Measurements from ENCODE around the gene SPANXN4. TPM values are rescaled to one million over a fixed set of nuclear protein-coding genes. Genes with fewer than 3 reads are reported as not detected.

The SPANXN4 gene
- total and polyA plus RNA-seq, 2 experiments from 2014 or later, result not detected

DNA sequence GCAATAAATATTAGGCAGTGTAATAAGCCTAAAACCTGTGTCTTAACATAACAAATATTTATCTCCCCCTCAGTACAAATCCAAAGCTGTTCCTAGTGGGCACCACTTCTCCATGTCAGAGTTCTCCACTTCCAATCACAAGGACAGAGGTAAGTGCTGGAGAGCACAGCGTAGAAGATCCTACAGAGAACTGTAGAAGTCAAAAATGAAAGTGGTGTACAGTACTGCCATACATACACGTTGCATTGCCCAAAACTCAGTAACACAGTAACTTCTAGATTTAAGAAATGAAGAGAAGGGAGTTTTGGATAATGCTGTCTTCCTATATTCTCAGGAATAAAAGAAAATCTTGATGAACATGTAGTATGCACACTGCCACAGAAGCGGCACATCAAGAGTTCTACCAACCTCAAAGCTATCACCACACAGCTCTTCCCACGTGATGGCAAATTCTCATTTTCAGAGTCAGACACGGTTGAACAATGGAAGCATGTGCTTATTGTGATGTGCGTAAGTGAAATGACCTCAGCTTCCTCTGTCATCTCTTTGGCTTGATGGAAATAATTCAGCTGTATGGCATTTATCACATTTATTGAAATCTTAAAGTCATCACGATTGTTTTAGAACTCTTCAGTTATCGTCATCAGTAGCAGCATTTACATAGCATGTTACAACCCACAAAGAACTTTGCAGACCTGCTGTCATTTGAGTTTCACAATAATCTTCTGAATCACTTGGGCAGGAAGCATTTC, 27.1 kb upstream of the SPANXN4 start:
- Histone ChIP-seq H4K20me1 (replicated peaks; ENCODE audit: insufficient read depth) (no peaks in the 10 kb centered on the region), H3F3A (replicated peaks; ENCODE audit: low read depth) (no peaks in the 10 kb centered on the region), H3K4me2 (no peak overlapping the region), H3K27me3 (ENCODE audit: insufficient read depth) (no peaks in the 10 kb centered on the region), H3K4me1 (ENCODE audit: insufficient read depth) (no peaks in the 10 kb centered on the region), H3K9me2 (ENCODE audit: insufficient read depth) (no peaks in the 10 kb centered on the region), H3K27ac (ENCODE audit: low read depth) (no peak overlapping the region), H3K79me2 (replicated peaks; ENCODE audit: insufficient read depth) (no peaks in the 10 kb centered on the region), H2AFZ (no peak overlapping the region), H3K36me3 (ENCODE audit: insufficient read depth) (no peaks in the 10 kb centered on the region), H3K4me3 (no peak overlapping the region)
- TF ChIP-seq CREB1 (CRISPR knock-in tag; IDR thresholded peaks at IDR 0.05; ENCODE audit: low read depth), result no peak
- TF ChIP-seq ZNF331 (CRISPR knock-in tag; IDR thresholded peaks at IDR 0.05; ENCODE audit: low read depth), result no peak
- no peak for TF ChIP-seq CTCF (conservative IDR thresholded peaks at IDR 0.05; ENCODE audit: low read depth in 2 of 2)
- H3K27me3 Mint-ChIP-seq (ENCODE audit: insufficient read depth, low read depth, poor library complexity), result no peaks in the 10 kb centered on the region
- H3K27ac Mint-ChIP-seq, result no peak overlapping the region
- ATAC-seq (no peak), DNase-seq (ENCODE audit: low spot score) (no peak)
- H3K4me1 Mint-ChIP-seq, result no peaks in the 10 kb centered on the region
- H3K36me3 Mint-ChIP-seq (ENCODE audit: low read depth), result no peaks in the 10 kb centered on the region
- no peaks in the 10 kb centered on the region; the same call in 2 of the 3 replicates for H3K9me3 Mint-ChIP-seq
- H3K4me3 Mint-ChIP-seq, result no peak overlapping the region

GRCh38 chrX:142999199-142999701, 26.5 kb upstream of the SPANXN4 start:
- Mint-ChIP-seq H3K4me3 (no peak overlapping the region), H3K9me3 (no peaks in the 10 kb centered on the region; the same call in 2 of the 3 replicates), H3K27ac (no peak overlapping the region), H3K36me3 (ENCODE audit: low read depth) (no peaks in the 10 kb centered on the region), H3K4me1 (no peaks in the 10 kb centered on the region), H3K27me3 (ENCODE audit: insufficient read depth, low read depth, poor library complexity) (no peaks in the 10 kb centered on the region)
- Histone ChIP-seq H3K79me2 (replicated peaks; ENCODE audit: insufficient read depth) (no peaks in the 10 kb centered on the region), H3K4me2 (no peak overlapping the region), H2AFZ (no peak overlapping the region), H3K4me3 (no peak overlapping the region), H3K27ac (ENCODE audit: low read depth) (no peak overlapping the region), H3K9me2 (ENCODE audit: insufficient read depth) (no peaks in the 10 kb centered on the region), H3K36me3 (ENCODE audit: insufficient read depth) (no peaks in the 10 kb centered on the region), H4K20me1 (replicated peaks; ENCODE audit: insufficient read depth) (no peaks in the 10 kb centered on the region), H3K4me1 (ENCODE audit: insufficient read depth) (no peaks in the 10 kb centered on the region), H3F3A (replicated peaks; ENCODE audit: low read depth) (no peaks in the 10 kb centered on the region), H3K27me3 (ENCODE audit: insufficient read depth) (no peaks in the 10 kb centered on the region)
- TF ChIP-seq, protein P1, sequence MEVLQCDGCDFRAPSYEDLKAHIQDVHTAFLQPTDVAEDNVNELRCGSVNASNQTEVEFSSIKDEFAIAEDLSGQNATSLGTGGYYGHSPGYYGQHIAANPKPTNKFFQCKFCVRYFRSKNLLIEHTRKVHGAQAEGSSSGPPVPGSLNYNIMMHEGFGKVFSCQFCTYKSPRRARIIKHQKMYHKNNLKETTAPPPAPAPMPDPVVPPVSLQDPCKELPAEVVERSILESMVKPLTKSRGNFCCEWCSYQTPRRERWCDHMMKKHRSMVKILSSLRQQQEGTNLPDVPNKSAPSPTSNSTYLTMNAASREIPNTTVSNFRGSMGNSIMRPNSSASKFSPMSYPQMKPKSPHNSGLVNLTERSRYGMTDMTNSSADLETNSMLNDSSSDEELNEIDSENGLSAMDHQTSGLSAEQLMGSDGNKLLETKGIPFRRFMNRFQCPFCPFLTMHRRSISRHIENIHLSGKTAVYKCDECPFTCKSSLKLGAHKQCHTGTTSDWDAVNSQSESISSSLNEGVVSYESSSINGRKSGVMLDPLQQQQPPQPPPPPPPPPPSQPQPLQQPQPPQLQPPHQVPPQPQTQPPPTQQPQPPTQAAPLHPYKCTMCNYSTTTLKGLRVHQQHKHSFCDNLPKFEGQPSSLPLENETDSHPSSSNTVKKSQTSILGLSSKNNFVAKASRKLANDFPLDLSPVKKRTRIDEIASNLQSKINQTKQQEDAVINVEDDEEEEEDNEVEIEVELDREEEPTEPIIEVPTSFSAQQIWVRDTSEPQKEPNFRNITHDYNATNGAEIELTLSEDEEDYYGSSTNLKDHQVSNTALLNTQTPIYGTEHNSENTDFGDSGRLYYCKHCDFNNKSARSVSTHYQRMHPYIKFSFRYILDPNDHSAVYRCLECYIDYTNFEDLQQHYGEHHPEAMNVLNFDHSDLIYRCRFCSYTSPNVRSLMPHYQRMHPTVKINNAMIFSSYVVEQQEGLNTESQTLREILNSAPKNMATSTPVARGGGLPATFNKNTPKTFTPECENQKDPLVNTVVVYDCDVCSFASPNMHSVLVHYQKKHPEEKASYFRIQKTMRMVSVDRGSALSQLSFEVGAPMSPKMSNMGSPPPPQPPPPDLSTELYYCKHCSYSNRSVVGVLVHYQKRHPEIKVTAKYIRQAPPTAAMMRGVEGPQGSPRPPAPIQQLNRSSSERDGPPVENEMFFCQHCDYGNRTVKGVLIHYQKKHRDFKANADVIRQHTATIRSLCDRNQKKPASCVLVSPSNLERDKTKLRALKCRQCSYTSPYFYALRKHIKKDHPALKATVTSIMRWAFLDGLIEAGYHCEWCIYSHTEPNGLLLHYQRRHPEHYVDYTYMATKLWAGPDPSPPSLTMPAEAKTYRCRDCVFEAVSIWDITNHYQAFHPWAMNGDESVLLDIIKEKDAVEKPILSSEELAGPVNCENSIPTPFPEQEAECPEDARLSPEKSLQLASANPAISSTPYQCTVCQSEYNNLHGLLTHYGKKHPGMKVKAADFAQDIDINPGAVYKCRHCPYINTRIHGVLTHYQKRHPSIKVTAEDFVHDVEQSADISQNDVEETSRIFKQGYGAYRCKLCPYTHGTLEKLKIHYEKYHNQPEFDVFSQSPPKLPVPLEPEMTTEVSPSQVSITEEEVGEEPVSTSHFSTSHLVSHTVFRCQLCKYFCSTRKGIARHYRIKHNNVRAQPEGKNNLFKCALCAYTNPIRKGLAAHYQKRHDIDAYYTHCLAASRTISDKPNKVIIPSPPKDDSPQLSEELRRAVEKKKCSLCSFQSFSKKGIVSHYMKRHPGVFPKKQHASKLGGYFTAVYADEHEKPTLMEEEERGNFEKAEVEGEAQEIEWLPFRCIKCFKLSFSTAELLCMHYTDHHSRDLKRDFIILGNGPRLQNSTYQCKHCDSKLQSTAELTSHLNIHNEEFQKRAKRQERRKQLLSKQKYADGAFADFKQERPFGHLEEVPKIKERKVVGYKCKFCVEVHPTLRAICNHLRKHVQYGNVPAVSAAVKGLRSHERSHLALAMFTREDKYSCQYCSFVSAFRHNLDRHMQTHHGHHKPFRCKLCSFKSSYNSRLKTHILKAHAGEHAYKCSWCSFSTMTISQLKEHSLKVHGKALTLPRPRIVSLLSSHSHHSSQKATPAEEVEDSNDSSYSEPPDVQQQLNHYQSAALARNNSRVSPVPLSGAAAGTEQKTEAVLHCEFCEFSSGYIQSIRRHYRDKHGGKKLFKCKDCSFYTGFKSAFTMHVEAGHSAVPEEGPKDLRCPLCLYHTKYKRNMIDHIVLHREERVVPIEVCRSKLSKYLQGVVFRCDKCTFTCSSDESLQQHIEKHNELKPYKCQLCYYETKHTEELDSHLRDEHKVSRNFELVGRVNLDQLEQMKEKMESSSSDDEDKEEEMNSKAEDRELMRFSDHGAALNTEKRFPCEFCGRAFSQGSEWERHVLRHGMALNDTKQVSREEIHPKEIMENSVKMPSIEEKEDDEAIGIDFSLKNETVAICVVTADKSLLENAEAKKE (CRISPR knock-in tag; IDR thresholded peaks at IDR 0.05), result no peak
- no peak for TF ChIP-seq NANOG (IDR thresholded peaks at IDR 0.05; ENCODE audit: borderline replicate concordance)
- TF ChIP-seq CREB1 (CRISPR knock-in tag; IDR thresholded peaks at IDR 0.05; ENCODE audit: low read depth), result no peak
- TF ChIP-seq POLR2AphosphoS5 (IDR thresholded peaks at IDR 0.05; ENCODE audit: low read depth), result no peak
- TF ChIP-seq ETS1 (IDR thresholded peaks at IDR 0.05), result no peak
- TF ChIP-seq EZH2 (IDR thresholded peaks at IDR 0.05; ENCODE audit: low read depth, unreplicated experiment), result no peak
- DNase-seq (ENCODE audit: low spot score) (no peak), ATAC-seq (no peak)

Data from GM23338 (cell line).